HepG2 (cell line): ENCODE results near the gene PRSS53. TPM values are rescaled to one million over a fixed set of nuclear protein-coding genes. Genes with fewer than 3 reads are reported as not detected.
A peak's percentile ranks its signal among the peaks of the same experiment; 100 is the strongest.

Experiments
- ATF1 ChIP-seq: IDR thresholded peaks from 2 replicates; pipeline ENCODE4 v1.6.1; 2016; ENCODE audit warnings: mild to moderate bottlenecking, control low read depth
- CENPT ChIP-seq: sonication (generic); formaldehyde crosslinking; IDR thresholded peaks from 2 replicates; pipeline ENCODE4 v1.8.0; 2022; ENCODE audit warnings: low read depth, mild to moderate bottlenecking, moderate library complexity, missing genetic modification reagents
- ETV6 ChIP-seq: sonication (generic); formaldehyde crosslinking; conservative IDR thresholded peaks from 2 replicates; pipeline ENCODE4 v1.4.0; 2020; ENCODE audit warnings: missing genetic modification reagents
- FOXA3 ChIP-seq: IDR thresholded peaks from 2 replicates; pipeline ENCODE4 v1.6.1; 2016; ENCODE audit warnings: missing genetic modification reagents, missing compliant biosample characterization
- RARG ChIP-seq: sonication (generic); formaldehyde crosslinking; IDR thresholded peaks from 2 replicates; pipeline ENCODE4 v1.4.0; 2020; ENCODE audit warnings: low read depth, mild to moderate bottlenecking, missing genetic modification reagents
- RORA ChIP-seq: sonication (generic); formaldehyde crosslinking; IDR thresholded peaks from 2 replicates; pipeline ENCODE4 v1.5.0; 2020; ENCODE audit warnings: mild to moderate bottlenecking, missing genetic modification reagents, moderate library complexity
- SALL1 ChIP-seq: sonication (generic); formaldehyde crosslinking; IDR thresholded peaks from 2 replicates; pipeline ENCODE4 v1.8.0; 2022; ENCODE audit warnings: mild to moderate bottlenecking, missing genetic modification reagents
- SNRNP70 ChIP-seq: fragments of 200-400 bp; formaldehyde crosslinking; IDR thresholded peaks from 2 replicates; pipeline ENCODE4 v1.6.1; 2017; ENCODE audit warnings: mild to moderate bottlenecking, low read depth, low read length, moderate library complexity
- SOX5 ChIP-seq: IDR thresholded peaks from 2 replicates; pipeline ENCODE4 v1.6.1; 2016; ENCODE audit warnings: borderline replicate concordance
- SP1 ChIP-seq, 2 experiments: fragments of 450-650 bp in 1 of 2; sonication (generic) in 1 of 2; formaldehyde crosslinking in 1 of 2; IDR thresholded peaks; 2 replicates each; pipeline versions ENCODE4 v1.4.0 to v1.6.1; 2016 to 2020; ENCODE audit warnings: missing genetic modification reagents in 1 of 2
- ZNF34 ChIP-seq: sonication (generic); formaldehyde crosslinking; IDR thresholded peaks from 2 replicates; pipeline ENCODE4 v1.4.0; 2020; ENCODE audit warnings: mild to moderate bottlenecking, missing genetic modification reagents, borderline replicate concordance
- ZNF432 ChIP-seq: sonication (generic); formaldehyde crosslinking; IDR thresholded peaks from 2 replicates; pipeline ENCODE4 v1.5.0; 2020; ENCODE audit warnings: missing genetic modification reagents, mild to moderate bottlenecking, borderline replicate concordance
- ZNF510 ChIP-seq: sonication (generic); formaldehyde crosslinking; IDR thresholded peaks from 2 replicates; pipeline ENCODE4 v1.4.0; 2020; ENCODE audit warnings: low read depth, mild to moderate bottlenecking, missing genetic modification reagents
- ZNF577 ChIP-seq: sonication (generic); formaldehyde crosslinking; IDR thresholded peaks from 2 replicates; pipeline ENCODE4 v1.4.0; 2020; ENCODE audit warnings: mild to moderate bottlenecking, low read depth, missing genetic modification reagents, borderline replicate concordance
- ZNF615 ChIP-seq: sonication (generic); formaldehyde crosslinking; IDR thresholded peaks from 2 replicates; pipeline ENCODE4 v1.5.0; 2020; ENCODE audit warnings: mild to moderate bottlenecking, missing genetic modification reagents, borderline replicate concordance
- ZNF780A ChIP-seq: sonication (generic); formaldehyde crosslinking; IDR thresholded peaks from 2 replicates; pipeline ENCODE4 v1.8.0; 2022; ENCODE audit warnings: mild to moderate bottlenecking, missing genetic modification reagents, moderate library complexity
- ZNF850 ChIP-seq: sonication (generic); formaldehyde crosslinking; conservative IDR thresholded peaks from 2 replicates; pipeline ENCODE4 v1.9.0; 2021; ENCODE audit warnings: mild to moderate bottlenecking, missing genetic modification reagents
- polyA plus RNA-seq, 8 experiments: library from polyadenylated mRNA; depleted of rRNA in 3 of 8; stranded (reverse) in 7 of 8; unstranded in 1 of 8; fragments of >200 nt; fragmentation: Illumina TruSeq in 4 of 8; extraction: Trizol in 4 of 8; gene quantifications; 2 replicates each; pipeline versions ENCODE4 v1.2.1 to v1.2.3, GENCODE V29; 2011 to 2016; ENCODE audit warnings: low read depth in 4 of 8, missing spikeins in 1 of 8, mixed read lengths in 1 of 8; ENCODE audit not compliant: insufficient read depth in 1 of 8
- total RNA-seq, 5 experiments: library from RNA; depleted of rRNA; stranded (reverse); fragments of >200 nt; fragmentation: Illumina TruSeq; extraction: Trizol; gene quantifications; 2 replicates each; pipeline ENCODE4 v1.2.3, GENCODE V29; 2016; ENCODE audit warnings: low read depth in 1 of 5
- TF ChIP-seq, protein P1 (sequence below): sonication (generic); formaldehyde crosslinking; IDR thresholded peaks from 2 replicates; pipeline ENCODE4 v1.4.0; 2020; ENCODE audit warnings: mild to moderate bottlenecking, missing genetic modification reagents, borderline replicate concordance
- TF ChIP-seq, protein P2 (sequence below): sonication (generic); formaldehyde crosslinking; IDR thresholded peaks from 2 replicates; pipeline ENCODE4 v1.8.1; 2022; ENCODE audit warnings: low read depth, mild to moderate bottlenecking, missing genetic modification reagents
- TF ChIP-seq, protein P3 (sequence below): sonication (generic); formaldehyde crosslinking; IDR thresholded peaks from 2 replicates; pipeline ENCODE4 v1.9.0; 2021; ENCODE audit warnings: missing genetic modification reagents, borderline replicate concordance
- TF ChIP-seq, protein P4 (sequence below): sonication (generic); formaldehyde crosslinking; IDR thresholded peaks from 2 replicates; pipeline ENCODE4 v1.5.0; 2020; ENCODE audit warnings: mild to moderate bottlenecking, missing genetic modification reagents
- TF ChIP-seq, protein P5 (sequence below): sonication (generic); formaldehyde crosslinking; IDR thresholded peaks from 2 replicates; pipeline ENCODE4 v1.4.0; 2020; ENCODE audit warnings: missing genetic modification reagents

Gene PRSS53
- total and polyA plus RNA-seq, 2 of the 13 experiments (the other 11 are each of a cell fraction or from before 2014, with no cell fraction given): 2.2 to 7.4 TPM

DNA sequence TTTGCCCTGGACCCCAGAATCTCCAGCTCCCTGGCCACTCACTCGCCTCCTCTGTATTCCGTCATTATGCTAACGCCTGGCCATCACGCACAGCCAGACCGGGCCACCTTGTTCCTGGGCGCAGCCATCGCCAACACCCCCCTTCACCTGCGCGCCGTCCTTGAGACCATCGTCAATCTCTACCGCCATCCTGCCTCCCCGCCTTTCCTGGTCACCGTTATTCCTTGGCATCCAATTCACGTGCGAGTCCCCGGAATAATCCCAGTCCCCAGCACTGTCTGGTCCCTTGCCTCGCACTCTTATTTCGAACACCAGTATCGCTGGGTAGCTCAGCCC, 5.3 kb upstream of the PRSS53 start (continued):
- 0 out of 2 replicates have a peak, but pooled peaks have one; percentile 10 for TF ChIP-seq ZNF850 (CRISPR knock-in tag)
- TF ChIP-seq ZNF780A (CRISPR knock-in tag): no peak
- no peak for TF ChIP-seq CENPT
- TF ChIP-seq SALL1 (CRISPR knock-in tag): no peak
- 0 out of 2 replicates have a peak, but pooled peaks have one; percentile 50 for TF ChIP-seq ZNF577 (CRISPR knock-in tag)
- TF ChIP-seq, protein P1, sequence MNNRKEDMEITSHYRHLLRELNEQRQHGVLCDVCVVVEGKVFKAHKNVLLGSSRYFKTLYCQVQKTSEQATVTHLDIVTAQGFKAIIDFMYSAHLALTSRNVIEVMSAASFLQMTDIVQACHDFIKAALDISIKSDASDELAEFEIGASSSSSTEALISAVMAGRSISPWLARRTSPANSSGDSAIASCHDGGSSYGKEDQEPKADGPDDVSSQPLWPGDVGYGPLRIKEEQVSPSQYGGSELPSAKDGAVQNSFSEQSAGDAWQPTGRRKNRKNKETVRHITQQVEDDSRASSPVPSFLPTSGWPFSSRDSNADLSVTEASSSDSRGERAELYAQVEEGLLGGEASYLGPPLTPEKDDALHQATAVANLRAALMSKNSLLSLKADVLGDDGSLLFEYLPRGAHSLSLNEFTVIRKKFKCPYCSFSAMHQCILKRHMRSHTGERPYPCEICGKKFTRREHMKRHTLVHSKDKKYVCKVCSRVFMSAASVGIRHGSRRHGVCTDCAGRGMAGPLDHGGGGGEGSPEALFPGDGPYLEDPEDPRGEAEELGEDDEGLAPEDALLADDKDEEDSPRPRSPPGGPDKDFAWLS (CRISPR knock-in tag): no peak
- TF ChIP-seq, protein P2, sequence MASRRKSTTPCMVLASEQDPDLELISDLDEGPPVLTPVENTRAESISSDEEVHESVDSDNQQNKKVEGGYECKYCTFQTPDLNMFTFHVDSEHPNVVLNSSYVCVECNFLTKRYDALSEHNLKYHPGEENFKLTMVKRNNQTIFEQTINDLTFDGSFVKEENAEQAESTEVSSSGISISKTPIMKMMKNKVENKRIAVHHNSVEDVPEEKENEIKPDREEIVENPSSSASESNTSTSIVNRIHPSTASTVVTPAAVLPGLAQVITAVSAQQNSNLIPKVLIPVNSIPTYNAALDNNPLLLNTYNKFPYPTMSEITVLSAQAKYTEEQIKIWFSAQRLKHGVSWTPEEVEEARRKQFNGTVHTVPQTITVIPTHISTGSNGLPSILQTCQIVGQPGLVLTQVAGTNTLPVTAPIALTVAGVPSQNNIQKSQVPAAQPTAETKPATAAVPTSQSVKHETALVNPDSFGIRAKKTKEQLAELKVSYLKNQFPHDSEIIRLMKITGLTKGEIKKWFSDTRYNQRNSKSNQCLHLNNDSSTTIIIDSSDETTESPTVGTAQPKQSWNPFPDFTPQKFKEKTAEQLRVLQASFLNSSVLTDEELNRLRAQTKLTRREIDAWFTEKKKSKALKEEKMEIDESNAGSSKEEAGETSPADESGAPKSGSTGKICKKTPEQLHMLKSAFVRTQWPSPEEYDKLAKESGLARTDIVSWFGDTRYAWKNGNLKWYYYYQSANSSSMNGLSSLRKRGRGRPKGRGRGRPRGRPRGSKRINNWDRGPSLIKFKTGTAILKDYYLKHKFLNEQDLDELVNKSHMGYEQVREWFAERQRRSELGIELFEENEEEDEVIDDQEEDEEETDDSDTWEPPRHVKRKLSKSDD (CRISPR knock-in tag): 0 out of 2 replicates have a peak, but pooled peaks have one; percentile 15
- no peak for TF ChIP-seq ZNF615 (CRISPR knock-in tag)
- no peak for TF ChIP-seq SOX5
- TF ChIP-seq SP1 (IDR thresholded peaks at IDR 0.05): no peak
- TF ChIP-seq SP1 (CRISPR knock-in tag; IDR thresholded peaks at IDR 0.05): no peak
- no peak for TF ChIP-seq SNRNP70
- TF ChIP-seq FOXA3 (CRISPR knock-in tag): no peak
- no peak for TF ChIP-seq ATF1 (CRISPR knock-in tag)
- TF ChIP-seq RORA (CRISPR knock-in tag): no peak
- TF ChIP-seq, protein P3, sequence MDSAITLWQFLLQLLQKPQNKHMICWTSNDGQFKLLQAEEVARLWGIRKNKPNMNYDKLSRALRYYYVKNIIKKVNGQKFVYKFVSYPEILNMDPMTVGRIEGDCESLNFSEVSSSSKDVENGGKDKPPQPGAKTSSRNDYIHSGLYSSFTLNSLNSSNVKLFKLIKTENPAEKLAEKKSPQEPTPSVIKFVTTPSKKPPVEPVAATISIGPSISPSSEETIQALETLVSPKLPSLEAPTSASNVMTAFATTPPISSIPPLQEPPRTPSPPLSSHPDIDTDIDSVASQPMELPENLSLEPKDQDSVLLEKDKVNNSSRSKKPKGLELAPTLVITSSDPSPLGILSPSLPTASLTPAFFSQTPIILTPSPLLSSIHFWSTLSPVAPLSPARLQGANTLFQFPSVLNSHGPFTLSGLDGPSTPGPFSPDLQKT (CRISPR knock-in tag): no peak
- TF ChIP-seq, protein P4, sequence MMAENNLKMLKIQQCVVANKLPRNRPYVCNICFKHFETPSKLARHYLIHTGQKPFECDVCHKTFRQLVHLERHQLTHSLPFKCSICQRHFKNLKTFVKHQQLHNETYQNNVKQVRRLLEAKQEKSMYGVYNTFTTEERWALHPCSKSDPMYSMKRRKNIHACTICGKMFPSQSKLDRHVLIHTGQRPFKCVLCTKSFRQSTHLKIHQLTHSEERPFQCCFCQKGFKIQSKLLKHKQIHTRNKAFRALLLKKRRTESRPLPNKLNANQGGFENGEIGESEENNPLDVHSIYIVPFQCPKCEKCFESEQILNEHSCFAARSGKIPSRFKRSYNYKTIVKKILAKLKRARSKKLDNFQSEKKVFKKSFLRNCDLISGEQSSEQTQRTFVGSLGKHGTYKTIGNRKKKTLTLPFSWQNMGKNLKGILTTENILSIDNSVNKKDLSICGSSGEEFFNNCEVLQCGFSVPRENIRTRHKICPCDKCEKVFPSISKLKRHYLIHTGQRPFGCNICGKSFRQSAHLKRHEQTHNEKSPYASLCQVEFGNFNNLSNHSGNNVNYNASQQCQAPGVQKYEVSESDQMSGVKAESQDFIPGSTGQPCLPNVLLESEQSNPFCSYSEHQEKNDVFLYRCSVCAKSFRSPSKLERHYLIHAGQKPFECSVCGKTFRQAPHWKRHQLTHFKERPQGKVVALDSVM (CRISPR knock-in tag): no peak
- no peak for TF ChIP-seq RARG (CRISPR knock-in tag)
- no peak for TF ChIP-seq ETV6 (CRISPR knock-in tag)
- TF ChIP-seq ZNF34: 0 out of 2 replicates have a peak, but pooled peaks have one; percentile 44
- no peak for TF ChIP-seq ZNF510
- TF ChIP-seq ZNF432 (CRISPR knock-in tag): no peak
- TF ChIP-seq, protein P5, sequence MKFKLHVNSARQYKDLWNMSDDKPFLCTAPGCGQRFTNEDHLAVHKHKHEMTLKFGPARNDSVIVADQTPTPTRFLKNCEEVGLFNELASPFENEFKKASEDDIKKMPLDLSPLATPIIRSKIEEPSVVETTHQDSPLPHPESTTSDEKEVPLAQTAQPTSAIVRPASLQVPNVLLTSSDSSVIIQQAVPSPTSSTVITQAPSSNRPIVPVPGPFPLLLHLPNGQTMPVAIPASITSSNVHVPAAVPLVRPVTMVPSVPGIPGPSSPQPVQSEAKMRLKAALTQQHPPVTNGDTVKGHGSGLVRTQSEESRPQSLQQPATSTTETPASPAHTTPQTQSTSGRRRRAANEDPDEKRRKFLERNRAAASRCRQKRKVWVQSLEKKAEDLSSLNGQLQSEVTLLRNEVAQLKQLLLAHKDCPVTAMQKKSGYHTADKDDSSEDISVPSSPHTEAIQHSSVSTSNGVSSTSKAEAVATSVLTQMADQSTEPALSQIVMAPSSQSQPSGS: no peak
